Left renal pelvis (tissue), 4 donors: Measurements from ENCODE around the gene ACBD4. TPM values are rescaled to one million over a fixed set of nuclear protein-coding genes. Genes with fewer than 3 reads are reported as not detected.
"Not testable (repeated sequence)": the region's sequence is repeated elsewhere in the genome, so short reads cannot be mapped to it uniquely, and the experiment has no call there.

ENCODE experiments used
- DNase-seq, 4 donors: peaks; one replicate each; pipeline ENCODE4 v3.0.0-alpha.2; 2013; ENCODE audit warnings: low read depth in 4 of 4, low spot score in 3 of 4
- polyA plus RNA-seq, 4 donors: library from polyadenylated mRNA; unstranded; fragments of 120-200 nt; gene quantifications; one replicate each; pipeline ENCODE4 v1.2.1, GENCODE V29; 2013; ENCODE audit not compliant: insufficient read length in 4 of 4

ACBD4 gene
- polyA plus RNA-seq, 4 donors: 9.3 to 19.2 (median 11.4) TPM

- no peak for DNase-seq
These were observed 18.2 kb upstream of the ACBD4 start for GRCh38 chr17:45117334-45117733.

DNA sequence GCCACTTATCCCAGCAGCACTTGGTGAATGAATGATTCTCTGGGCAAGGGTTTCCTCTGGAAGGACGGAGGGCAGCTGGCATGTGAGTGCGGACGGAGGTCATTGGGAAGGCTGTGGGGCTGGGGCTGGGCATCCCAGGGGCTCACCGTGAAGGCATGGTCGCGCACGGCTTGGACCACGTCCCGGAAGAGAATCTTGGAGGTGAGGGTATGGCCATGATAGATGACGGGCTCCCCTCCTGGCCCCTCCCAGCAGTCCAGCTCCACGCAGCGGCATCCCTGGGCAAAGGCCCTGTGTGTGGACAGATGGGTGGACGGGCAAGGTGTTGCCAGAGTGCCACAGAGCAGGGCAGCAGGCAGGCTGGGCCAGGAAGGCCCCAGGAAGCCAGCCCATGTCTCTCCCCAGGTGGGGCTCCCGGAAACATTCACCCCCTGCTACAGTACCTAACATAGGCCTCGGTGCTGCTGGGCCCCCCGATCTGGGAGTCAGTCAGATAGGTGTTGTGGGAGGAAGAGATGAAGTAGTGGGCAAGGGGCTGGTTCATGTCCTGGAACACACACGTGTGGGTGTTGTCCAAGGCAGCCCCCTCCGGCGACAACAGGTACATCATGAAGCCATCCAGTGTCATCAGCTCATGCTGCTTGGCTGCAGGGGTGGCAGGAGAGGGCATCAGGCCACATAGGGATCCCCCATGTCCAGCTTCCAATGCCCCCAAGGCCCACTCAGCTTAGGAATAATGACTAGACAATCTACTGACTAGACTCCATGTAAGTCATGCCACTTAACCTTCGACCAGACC, 17.4 kb upstream of the ACBD4 start:
- DNase-seq: no peak

DNA sequence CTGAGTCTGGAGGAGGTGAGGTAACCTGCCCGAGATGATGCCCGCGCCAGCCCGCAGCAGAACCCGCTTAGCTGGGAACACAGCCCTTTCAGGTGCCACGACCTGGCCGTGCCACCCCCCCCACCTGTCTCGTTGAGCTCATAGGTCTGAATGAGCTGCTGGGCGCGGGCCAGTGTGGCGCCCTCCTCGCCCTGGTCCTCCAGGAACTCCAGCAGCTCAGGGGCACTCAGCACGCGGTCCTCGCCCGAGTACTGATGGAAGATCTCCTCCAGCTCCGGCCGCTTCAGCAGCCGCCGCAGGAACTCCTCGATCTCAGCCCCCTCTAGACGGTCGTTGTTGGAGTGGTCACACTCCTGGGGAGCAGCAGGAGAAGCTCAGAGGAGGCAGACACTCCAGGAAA, 16.8 kb upstream of the ACBD4 start:
- no peak for DNase-seq

DNA sequence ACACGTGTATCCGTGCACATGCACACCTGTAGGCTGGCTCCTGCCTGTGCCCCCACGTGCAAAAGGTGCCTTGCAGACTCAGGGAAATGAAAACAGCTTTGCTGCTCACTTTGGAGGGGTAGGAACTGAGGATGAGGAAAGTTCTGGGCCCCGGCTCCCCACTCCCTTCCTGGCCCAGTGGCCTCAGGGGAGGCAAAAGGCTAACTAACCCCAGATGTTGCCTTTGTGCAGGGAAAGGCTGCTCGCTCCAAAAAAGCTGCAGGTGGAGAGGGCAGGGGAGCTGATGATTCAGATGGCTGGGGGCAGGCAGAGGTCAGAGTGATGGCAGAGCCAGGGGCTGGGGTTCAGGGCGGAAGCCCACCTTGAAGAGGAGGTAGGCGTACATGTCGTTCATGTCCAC, 15.5 kb upstream of the ACBD4 start:
- no peak for DNase-seq

GRCh38 chr17:45120558-45120957, 14.9 kb upstream of the ACBD4 start:
- no peak for DNase-seq

DNA sequence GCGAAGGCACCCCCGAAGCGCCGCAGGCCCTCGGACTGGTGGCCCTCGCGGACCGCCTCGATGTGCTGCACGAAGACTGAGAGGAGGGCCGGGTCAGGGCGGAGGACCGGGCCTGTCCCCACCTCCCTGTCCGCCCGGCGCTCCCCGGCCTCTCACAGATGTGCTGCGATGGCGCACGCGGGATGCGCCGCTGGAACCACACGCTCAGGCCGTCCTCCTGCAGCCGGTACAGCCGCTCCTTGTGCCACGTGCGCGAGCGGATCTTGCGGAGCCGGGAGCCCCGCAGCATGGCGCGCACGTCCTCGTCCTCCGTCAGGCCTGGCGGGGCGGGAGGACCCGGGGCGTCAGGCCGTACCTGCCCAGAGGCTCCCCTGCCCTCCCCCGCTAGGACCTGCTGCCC, 14.4 kb upstream of the ACBD4 start:
- DNase-seq: no peak

DNA sequence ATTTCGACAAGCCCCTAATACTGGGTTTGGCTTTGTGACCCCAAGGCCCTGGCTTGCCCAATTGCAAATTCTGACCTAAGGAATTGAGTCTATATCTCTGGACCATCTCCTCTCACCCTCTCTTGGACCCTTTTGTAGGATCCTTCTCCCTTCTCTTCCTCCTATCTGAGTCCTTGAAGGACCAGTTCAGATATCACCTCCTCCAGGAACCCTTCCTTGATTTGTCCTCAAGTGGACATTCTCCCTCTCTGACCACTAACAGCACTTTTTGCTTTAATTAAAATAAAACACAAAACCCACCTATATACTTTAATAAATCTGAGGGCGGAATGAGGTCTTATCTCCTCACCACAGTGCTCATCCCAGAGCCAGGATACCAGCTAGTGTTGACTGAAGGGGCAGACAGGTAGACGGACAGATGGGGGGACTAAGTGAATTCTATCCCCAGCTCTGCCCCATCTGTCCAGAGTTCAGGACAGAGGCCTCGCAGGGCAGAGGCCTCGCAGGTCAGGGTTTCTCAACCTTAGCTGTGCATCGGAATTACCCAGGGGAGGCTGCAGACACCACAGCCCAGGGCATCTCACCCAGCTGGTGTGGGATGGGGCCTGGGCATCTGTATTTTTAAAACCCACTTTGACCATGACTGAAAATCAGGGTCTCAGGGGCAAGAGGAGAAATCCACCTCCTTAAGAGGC, 12.3 kb upstream of the ACBD4 start:
- DNase-seq: no peak

DNA sequence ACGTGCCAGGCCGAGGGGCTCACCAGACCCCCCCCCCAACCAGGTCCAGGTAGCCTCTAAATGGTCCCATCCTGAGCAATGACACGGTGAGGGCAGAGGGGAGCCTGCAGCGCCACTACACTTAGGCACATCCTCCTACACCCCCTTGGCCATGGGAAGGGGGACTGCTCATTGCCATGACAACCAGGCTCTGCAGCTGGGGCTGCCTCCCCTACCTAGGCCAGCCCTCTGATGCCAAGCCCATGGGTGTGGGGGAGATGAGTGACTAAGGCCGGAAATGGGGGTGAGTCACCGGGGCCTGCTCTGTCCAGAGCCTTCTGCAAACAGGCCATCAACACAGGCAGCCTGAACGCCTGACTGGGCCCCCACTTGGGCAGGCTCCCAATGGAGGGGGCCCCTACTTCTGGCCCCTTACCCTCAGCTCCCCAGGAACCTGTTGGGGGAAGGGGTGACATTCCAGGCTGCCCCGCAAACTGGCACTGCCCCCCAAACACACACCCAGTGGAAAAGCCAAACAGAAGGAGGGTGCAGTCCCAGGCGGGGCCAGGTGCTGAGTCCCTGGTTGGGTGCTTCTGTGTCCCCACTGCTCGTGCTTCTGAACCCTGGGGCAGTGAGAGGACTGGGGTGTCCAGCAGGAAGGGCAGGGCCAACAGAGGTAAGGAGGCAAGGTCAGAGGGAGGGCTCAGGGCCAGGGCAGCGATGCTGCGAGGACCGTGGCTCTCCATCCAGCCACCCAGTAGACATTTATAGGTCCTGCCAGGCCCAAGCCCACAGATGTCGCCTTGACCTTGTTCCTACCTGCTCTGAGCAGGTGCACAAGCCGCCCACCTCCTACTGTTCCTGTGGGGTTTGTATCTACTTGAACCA, 11.3 kb upstream of the ACBD4 start:
- DNase-seq: no peak

GRCh38 chr17:45124797-45125122, 10.7 kb upstream of the ACBD4 start:
- DNase-seq: not testable (repeated sequence)

DNA sequence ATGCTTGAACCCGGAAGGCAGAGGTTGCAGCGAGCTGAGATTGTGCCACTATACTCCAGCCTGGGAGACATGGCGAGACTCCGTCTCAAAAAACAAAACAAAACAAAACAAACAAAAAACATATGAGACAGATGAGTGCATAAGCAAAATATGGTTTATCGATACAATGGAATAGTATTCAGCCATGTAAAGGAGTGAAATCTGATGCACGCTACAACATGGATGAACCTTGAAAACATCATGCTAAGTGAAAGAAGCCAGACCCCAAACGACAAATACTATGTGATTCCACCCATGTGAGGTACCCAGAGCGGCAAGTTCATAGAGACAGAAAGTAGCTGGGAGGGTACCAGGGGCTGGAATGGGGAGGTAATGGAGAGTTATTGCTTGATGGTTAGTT, 10.0 kb upstream of the ACBD4 start:
- no peak for DNase-seq

DNA sequence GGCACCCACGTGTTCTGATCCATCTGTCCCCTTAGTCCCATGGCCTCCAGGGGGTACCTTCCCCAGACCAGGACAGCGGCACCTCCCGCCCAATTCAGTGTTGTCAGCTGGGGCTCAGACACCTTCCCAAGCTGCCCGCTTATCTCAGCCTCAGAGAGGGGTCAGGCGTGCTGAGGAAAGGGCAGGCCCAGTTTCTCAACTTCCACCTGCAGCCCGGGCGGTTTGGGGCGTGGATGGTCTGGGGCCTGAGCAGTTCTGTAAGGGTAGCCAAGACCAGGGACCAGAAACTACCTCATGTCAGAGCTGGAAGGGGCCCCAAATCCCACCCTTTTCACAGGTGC, 8.3 kb upstream of the ACBD4 start:
- DNase-seq: no peak

DNA sequence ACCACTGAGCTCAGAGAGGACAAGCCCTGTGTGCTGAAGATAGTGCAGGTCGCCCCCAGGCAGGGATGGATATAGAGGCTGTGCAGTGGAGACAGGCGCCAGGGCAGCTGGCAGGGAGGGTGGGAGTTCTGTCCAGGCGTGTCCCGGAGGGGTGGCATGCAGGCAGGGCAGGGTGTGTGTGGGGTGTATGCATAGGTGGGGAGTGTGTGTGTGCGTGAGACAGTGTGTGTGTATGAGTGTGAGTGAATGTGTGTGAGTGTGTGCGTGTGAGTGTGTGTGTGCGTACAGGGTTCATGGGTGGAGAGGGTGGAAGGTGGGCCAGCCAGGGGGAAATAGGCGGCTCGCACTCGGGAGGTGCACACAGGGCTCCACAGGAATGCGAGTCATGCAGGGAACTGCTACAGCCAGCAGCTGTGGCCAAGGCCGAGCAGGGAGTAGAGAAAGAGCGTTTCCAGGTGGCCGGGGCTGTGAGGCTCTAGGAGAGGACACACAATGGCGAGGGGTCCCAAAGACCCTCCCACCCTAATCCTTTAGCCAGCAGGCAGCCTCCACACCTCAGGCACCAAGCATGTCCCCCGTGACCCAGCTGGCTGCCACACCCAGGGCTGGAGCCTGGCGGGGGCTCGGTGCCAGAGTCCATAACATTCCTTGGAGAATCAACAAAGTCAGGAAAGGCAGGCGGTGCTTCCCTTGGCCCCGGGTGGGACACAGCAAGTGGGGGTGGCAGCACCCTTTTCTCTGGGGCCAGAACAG, 7.8 kb upstream of the ACBD4 start:
- no peak for DNase-seq

GRCh38 chr17:45128331-45128730, 7.2 kb upstream of the ACBD4 start:
- DNase-seq: no peak

DNA sequence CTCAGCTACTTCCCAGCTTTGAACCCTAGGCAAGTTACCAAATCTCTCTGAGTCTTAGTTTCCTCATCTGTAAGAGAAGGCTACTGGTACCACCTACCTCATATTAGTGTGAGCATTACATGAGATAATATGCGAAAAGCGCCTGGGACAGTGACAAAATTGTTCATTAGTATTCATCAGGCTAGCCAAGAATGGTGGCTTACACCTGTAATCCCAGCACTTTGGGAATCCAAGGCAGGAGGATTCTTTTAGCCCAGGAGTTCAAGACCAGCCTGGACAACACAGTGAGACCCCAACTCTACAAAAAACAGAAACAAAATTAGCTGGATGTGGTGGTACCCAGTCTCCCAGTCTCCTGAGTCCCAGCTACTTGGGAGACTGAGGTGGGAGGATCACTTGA, 6.5 kb upstream of the ACBD4 start:
- DNase-seq: no peak

DNA sequence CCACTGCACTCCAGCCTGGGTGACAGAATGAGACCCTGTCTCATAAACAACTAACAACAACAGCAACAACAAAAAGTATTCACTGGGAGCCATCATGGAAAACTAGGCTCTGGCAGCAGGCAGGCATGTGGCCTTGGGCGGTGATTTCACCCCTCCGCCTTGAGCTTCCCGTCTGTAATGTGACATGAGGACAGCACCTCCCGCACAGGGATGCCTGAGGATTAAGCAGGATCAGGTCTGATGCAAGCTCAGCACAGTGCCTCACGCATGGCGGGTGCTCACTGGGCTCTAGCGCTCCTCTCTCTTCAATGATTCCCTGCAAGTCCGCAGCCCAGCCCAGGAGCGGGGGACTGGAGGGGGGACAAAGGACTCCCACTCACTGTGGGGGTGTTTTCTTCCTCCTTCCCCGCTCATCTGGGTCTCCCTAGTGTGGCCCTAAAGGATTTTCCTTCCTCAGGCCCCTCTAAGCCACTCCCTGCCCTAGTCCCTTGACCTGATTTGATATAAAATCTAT, 6.0 kb upstream of the ACBD4 start:
- DNase-seq: no peak

- no peak for DNase-seq
These were observed 5.4 kb upstream of the ACBD4 start for GRCh38 chr17:45129940-45130680.

GRCh38 chr17:45130681-45131615, 4.5 kb upstream of the ACBD4 start:
- DNase-seq: no peak

- no peak for DNase-seq
These were observed 3.7 kb upstream of the ACBD4 start for GRCh38 chr17:45131616-45132319.

DNA sequence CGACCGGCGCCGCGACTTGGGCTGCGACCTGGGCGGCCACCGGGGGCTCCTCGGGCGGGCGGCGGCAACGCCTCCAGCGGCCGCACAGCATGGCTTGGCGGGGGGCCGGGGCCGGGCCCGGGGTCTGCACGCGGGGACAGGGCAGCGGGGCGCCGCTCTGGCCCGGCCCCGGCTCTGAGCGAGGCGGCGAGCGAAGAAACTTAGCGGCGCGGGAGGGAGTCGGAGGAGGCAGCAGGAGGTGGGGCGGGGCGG, 3.2 kb upstream of the ACBD4 start, which contains the start of gene PLCD3:
TSS of gene PLCD3 (minus strand) at position 196 of the 252 bp plus-strand sequence. CDS start at position 91, 105 bp downstream.
- no peak for DNase-seq
